Left cardiac atrium (tissue), 4 donors: Measurements from ENCODE around the gene UNC79. TPM values are rescaled to one million over a fixed set of nuclear protein-coding genes. Genes with fewer than 3 reads are reported as not detected.

Source experiments
- ATAC-seq, 2 donors: fragments of 200-7000 bp; cut with Tn5 transposase; one replicate each; pipeline ENCODE4 v1.9.1; 2020; ENCODE audit warnings: mild to moderate bottlenecking in 2 of 2, moderate library complexity in 2 of 2
- DNase-seq: peaks from one replicate; pipeline ENCODE4 v3.0.0-alpha.2; 2020
- intact Hi-C, 2 donors: fragments of 100-400 bp; cut with DNase I; formaldehyde crosslinking; loops; one replicate each; pipeline versions ENCODE4 v1.14.1 to v1.15.1; 2022 to 2023
- total RNA-seq, 2 donors: library from RNA; stranded (reverse); fragmentation: NEBNext Ultra II Directional; extraction: Animal tissue kit (Norgen Biotek cat#: 25700); gene quantifications; one replicate each; pipeline ENCODE4 v1.2.1, GENCODE V29; 2021
- donor health status: DM: no; HTN: yes; CAD: no.
- donor health status: DM: no; HTN: yes; CAD: no; lungs with severe emphysema.
- donor health status: DM: yes; HTN: yes; CAD: no.
- donor health status: Dilated cardiomyopathy.

The UNC79 gene
- total RNA-seq, 2 donors from 2014 or later = 0.18 to 0.21 TPM

- intact Hi-C loops = no loop called here
- no peak for DNase-seq
- no peak for ATAC-seq
Measured at GRCh38 chr14:93537951-93538350, 107.2 kb downstream of the UNC79 start.

GRCh38 chr14:93538413-93538812 lies 107.7 kb downstream of the UNC79 start:
- ATAC-seq (no peak), DNase-seq (no peak)
- intact Hi-C loops = no loop called here

- ATAC-seq (no peak), DNase-seq (no peak)
- intact Hi-C loops = no loop called here
Measured at GRCh38 chr14:93540235-93540634, 109.5 kb downstream of the UNC79 start.

- DNase-seq (no peak), ATAC-seq (no peak)
- intact Hi-C loops = no loop called here
Measured at GRCh38 chr14:93543766-93544165, 113.0 kb downstream of the UNC79 start.

- ATAC-seq = no peak
- intact Hi-C loops = no loop called here
- no peak for DNase-seq
Measured at GRCh38 chr14:93544212-93544611, 113.5 kb downstream of the UNC79 start.

GRCh38 chr14:93546642-93547041 lies 115.9 kb downstream of the UNC79 start:
- intact Hi-C loops = no loop called here
- no peak for ATAC-seq
- DNase-seq = no peak

- intact Hi-C loops = no loop called here
- no peak for DNase-seq
- no peak for ATAC-seq
Measured at GRCh38 chr14:93548102-93548843, 117.5 kb downstream of the UNC79 start.

GRCh38 chr14:93549595-93549994 lies 118.9 kb downstream of the UNC79 start:
- intact Hi-C loops = no loop called here
- no peak for ATAC-seq
- DNase-seq = no peak

- intact Hi-C loops = no loop called here
- no peak for DNase-seq
- no peak for ATAC-seq
Measured at GRCh38 chr14:93564918-93565317, 134.2 kb downstream of the UNC79 start.

GRCh38 chr14:93566065-93566693 lies 135.4 kb downstream of the UNC79 start:
- intact Hi-C loops = no loop called here
- DNase-seq = no peak
- no peak for ATAC-seq

GRCh38 chr14:93571275-93571674 lies 140.5 kb downstream of the UNC79 start:
- no peak for ATAC-seq
- intact Hi-C loops = no loop called here
- DNase-seq = no peak

GRCh38 chr14:93579178-93579577 lies 148.4 kb downstream of the UNC79 start:
- ATAC-seq (no peak), DNase-seq (no peak)
- intact Hi-C loops = no loop called here

- DNase-seq = no peak
- no peak for ATAC-seq
- intact Hi-C loops = no loop called here
Measured at GRCh38 chr14:93582516-93582915, 151.8 kb downstream of the UNC79 start.

GRCh38 chr14:93587330-93587729 lies 156.6 kb downstream of the UNC79 start:
- intact Hi-C loops = no loop called here
- ATAC-seq (no peak), DNase-seq (no peak)

GRCh38 chr14:93591506-93591905 lies 160.8 kb downstream of the UNC79 start:
- intact Hi-C loops = no loop called here
- no peak for ATAC-seq
- no peak for DNase-seq

- DNase-seq (no peak), ATAC-seq (no peak)
- intact Hi-C loops = no loop called here
Measured at GRCh38 chr14:93592786-93593185, 162.0 kb downstream of the UNC79 start.

- intact Hi-C loops = no loop called here
- ATAC-seq (no peak), DNase-seq (no peak)
Measured at GRCh38 chr14:93606091-93606490, 175.4 kb downstream of the UNC79 start.

GRCh38 chr14:93619176-93619793 lies 188.5 kb downstream of the UNC79 start:
- ATAC-seq (no peak), DNase-seq (peak; percentile 39)
- intact Hi-C loops = no loop called here

- intact Hi-C loops = no loop called here
- no peak for DNase-seq
- no peak for ATAC-seq
Measured at GRCh38 chr14:93628048-93628447, 197.3 kb downstream of the UNC79 start.

- no peak for ATAC-seq
- DNase-seq = no peak
- intact Hi-C loops = no loop called here
Measured at GRCh38 chr14:93629643-93630042, 198.9 kb downstream of the UNC79 start.

GRCh38 chr14:93638790-93639189 lies 208.1 kb downstream of the UNC79 start:
- DNase-seq (no peak), ATAC-seq (no peak)
- intact Hi-C loops = no loop called here
